SW 1271 (cell line): ENCODE measurements around the gene ADAMTS2.
"Not testable (repeated sequence)": the region's sequence is repeated elsewhere in the genome, so short reads cannot be mapped to it uniquely, and the experiment has no call there.

Experiments
- DNase-seq, 2 experiments: peaks; one replicate each; lab custom pipeline; 2025; lab: John Stamatoyannopoulos, UW

The ADAMTS2 gene

DNA sequence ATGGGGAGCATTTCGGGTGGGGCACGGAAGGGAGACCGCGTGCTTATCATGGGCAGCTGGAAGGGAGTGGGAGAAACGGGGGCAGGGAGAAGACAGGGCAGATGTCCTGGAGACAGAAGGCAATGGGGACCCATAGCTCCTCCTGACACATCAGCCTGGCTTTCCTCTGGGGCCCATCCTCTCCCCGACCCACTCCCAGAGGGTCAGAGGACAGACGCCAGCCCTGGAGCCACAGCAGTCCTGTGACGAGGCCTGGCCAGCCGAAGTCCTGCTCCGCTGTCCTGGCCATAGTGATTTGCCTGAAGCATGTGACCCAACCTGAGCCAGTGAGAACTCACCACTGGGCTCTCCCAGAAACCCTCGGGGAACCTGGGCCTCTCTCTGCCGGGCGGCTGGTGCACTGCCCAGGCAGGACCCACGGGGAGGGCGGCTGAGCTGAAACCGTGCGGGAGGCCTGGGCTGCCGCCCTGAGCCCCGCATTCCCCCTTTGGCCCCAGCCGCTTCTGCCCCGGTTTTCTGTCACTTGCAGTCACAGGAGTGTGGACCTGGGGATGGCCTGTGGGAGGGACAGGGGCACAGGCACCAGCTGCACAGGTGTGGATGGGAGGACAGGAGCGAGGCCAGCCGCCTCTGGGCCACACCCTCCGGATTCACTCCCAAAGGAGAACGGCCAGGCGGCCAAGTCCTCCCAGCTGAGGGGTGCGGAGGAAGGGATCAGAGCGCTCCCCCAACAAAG is 19.8 kb downstream of the ADAMTS2 start:
- no peak for DNase-seq

GRCh38 chr5:179324760-179325295 is 20.4 kb downstream of the ADAMTS2 start:
- DNase-seq, result no peak

DNA sequence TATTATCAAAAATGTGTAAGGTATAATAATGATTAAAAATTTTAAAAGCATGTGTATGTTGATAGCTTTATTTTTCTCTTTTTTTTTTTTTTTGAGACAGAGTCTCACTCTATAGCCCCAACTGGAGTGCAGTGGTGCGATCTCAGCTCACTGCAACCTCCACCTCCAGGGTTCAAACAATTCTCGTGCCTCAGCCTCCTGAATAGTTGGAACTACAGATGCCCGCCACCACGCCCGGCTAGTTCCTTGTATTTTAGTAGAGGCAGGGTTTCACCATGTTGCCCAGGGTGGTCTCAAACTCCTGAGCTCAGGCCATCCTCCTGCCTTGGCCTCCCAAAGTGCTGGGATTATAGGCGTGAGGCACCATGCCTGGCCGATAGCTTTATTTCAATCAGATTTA is 20.9 kb downstream of the ADAMTS2 start:
- not testable (repeated sequence) for DNase-seq

- DNase-seq, result no peak
These were observed 22.0 kb downstream of the ADAMTS2 start for GRCh38 chr5:179323026-179323870.

GRCh38 chr5:179322071-179323025 is 22.9 kb downstream of the ADAMTS2 start:
- DNase-seq, result no peak

GRCh38 chr5:179321206-179321987 is 23.9 kb downstream of the ADAMTS2 start:
- no peak for DNase-seq

- DNase-seq, result no peak
These were observed 25.4 kb downstream of the ADAMTS2 start for GRCh38 chr5:179319741-179320281.

DNA sequence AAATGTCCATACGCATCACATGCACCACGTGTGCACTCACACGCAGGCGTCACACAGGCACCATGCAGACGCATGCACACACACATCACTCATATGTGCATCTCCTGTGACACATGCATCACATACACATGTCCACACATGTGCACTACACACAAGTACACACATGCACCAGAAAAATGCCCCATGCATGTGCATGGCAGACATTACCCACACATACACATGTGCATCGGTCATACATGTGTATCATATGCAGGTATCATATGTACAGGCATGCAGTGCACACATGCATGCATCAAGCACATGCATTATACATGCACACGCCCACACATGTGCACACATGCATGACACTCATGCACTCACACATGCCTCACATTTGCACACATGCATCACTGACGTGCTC is 26.1 kb downstream of the ADAMTS2 start:
- DNase-seq, result no peak

GRCh38 chr5:179318221-179318955 is 26.9 kb downstream of the ADAMTS2 start:
- no peak for DNase-seq

DNA sequence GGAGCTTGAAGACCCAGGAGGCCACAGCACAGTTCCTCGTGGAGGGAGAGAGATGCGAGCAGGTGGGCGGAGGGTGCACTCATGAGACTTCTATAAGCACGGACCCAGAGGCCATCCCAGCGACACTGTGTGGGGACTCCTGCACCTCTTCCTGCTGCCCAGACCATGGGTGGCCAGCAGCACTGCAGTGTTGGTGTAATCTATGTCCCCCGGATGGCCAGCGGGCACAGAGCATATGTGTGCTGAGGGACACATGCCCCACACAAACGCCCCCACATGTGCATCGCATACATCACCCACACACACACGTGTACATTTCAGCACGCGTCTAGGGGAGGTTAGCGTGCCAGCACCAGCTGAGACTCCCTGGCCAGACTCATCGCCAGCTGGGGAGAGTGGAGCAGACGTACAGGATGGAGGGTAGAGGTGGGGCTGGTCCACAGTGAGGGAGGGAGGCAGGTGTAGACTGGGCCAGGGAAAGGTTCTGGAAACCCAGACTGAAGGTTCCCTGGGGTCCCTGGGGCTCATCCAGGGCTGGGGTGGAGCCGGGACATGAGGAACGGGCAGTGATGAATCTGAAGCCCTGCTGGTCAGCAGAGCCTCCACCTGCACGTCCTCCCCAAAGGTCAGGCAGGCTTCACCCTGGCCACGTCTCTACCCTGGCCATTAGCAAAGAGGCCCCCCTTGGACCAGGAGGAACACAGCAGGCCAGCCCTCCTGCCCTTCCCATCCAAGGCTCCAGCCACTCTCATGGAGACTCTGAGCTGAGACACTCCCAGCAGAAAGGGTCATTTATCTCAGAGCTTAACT is 27.6 kb downstream of the ADAMTS2 start:
- no peak for DNase-seq

DNA sequence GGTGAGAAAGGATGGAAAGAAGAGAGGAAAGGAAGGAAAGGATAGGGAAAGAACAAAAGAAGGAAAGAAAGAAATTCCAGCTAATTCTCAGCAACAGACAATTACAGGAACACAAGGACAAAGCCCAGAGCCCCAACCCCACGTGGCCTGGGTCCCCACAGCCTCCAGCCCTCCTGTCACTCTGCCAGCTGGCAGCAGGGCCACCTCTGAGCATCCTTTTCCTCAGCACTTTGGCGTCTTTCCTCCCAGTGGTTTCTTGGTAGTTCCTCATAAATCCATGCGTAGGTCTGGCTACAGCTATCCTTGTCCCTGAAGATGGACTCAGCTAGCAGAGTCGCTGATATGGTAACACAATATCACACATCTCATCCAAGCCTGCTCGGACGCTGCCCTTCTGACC is 28.3 kb downstream of the ADAMTS2 start:
- DNase-seq, result no peak

GRCh38 chr5:179316111-179316551 is 29.1 kb downstream of the ADAMTS2 start:
- no peak for DNase-seq

- no peak for DNase-seq
These were observed 29.8 kb downstream of the ADAMTS2 start for GRCh38 chr5:179315356-179315890.

- DNase-seq, result no peak
These were observed 30.5 kb downstream of the ADAMTS2 start for GRCh38 chr5:179314606-179315355.

DNA sequence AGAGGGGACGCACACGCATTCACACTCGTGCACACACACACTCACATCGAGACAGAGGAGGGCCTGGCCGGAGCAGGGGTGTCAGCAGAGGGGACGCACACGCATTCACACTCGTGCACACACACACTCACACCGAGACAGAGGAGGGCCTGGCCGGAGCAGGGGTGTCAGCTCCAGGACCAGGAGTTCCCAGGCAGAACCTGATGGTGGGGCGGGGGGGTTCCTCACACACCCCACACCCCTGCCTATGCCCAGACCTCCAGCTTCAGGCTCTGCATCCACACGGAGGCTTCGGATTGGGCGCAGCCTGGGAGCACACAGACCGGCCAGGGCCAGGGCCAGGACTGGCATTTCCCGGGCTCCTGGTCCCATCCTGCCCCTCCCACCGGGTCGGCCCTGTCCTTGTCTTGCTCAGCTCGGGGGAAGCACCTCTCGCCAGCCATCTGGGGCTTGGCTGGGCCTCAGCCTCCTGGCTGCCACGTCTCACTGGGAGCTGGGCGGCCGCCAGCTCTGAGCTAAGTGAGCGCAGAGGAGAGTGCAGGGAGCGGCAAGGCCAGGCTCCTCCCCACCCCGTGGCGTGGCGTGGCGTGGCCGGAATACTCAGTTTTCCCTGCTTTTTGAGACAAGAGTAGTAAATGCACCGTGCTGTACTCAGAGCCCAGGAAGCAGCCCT is 31.3 kb downstream of the ADAMTS2 start:
- DNase-seq, result no peak

- no peak for DNase-seq
These were observed 32.6 kb downstream of the ADAMTS2 start for GRCh38 chr5:179312557-179313235.

GRCh38 chr5:179311581-179311980 is 33.7 kb downstream of the ADAMTS2 start:
- no peak for DNase-seq
